ENCODE measurements around the gene NDUFAF2. TPM values are rescaled to one million over a fixed set of nuclear protein-coding genes. Genes with fewer than 3 reads are reported as not detected.

The NDUFAF2 gene
- total RNA-seq: 10 to 100 TPM; 14.1 to 78.9 (median 31.0) TPM

- Histone ChIP-seq H3K9me3 (no peaks in the 10 kb centered on the region), H3K27ac (peak within 1 kb of the TSS; percentile 80 to 84), H3K4me3 (peak within 1 kb of the TSS; percentile 51 to 72), H3K4me1 (no peaks in the 10 kb centered on the region), H3K27me3 (no peaks in the 10 kb centered on the region), H3K36me3 (no peaks in the 10 kb centered on the region)
- intact Hi-C loops (cut with DNase I; ENCODE audit: low total_unique reads): loop anchor here (10.0 kb wide), 1 partner anchor 380 kb away; no protein-coding TSS in a partner anchor
- TF ChIP-seq CTCF (IDR thresholded peaks at IDR 0.05) (no peak), POLR2A (IDR thresholded peaks at IDR 0.05) (peak; percentile 53 to 54)
- DNase-seq: peak; percentile 90
Observed at GRCh38 chr5:60944904-60945812, at the start of gene NDUFAF2, which contains the start of gene ERCC8. TSS of gene NDUFAF2 (plus strand) at chr5:60945205. CDS start at chr5:60945256, 51 bp downstream. TSS of gene ERCC8 (minus strand) at chr5:60945070. CDS start at chr5:60945008, 62 bp downstream.

GRCh38 chr5:60896991-60897390 lies 48.0 kb upstream of the NDUFAF2 start:
- TF ChIP-seq POLR2A (IDR thresholded peaks at IDR 0.05) (no peak), CTCF (IDR thresholded peaks at IDR 0.05) (no peak)
- Histone ChIP-seq H3K27ac (no peak overlapping the region), H3K27me3 (no peaks in the 10 kb centered on the region), H3K4me3 (no peak overlapping the region), H3K9me3 (no peaks in the 10 kb centered on the region), H3K36me3 (no peaks in the 10 kb centered on the region), H3K4me1 (no peaks in the 10 kb centered on the region)
- DNase-seq: no peak
- intact Hi-C loops (cut with DNase I; ENCODE audit: low total_unique reads): no loop called here

- no peaks in the 10 kb centered on the region for H3K4me1 ChIP-seq
- intact Hi-C loops (cut with DNase I; ENCODE audit: low total_unique reads): no loop called here
- H3K9me3 ChIP-seq: no peaks in the 10 kb centered on the region
- H3K27me3 ChIP-seq: no peaks in the 10 kb centered on the region
- TF ChIP-seq POLR2A (IDR thresholded peaks at IDR 0.05) (no peak), CTCF (IDR thresholded peaks at IDR 0.05) (no peak)
- no peak overlapping the region for H3K4me3 ChIP-seq
- no peaks in the 10 kb centered on the region for H3K36me3 ChIP-seq
- DNase-seq: no peak
- no peak overlapping the region for H3K27ac ChIP-seq
Observed at GRCh38 chr5:60903356-60903755, 41.6 kb upstream of the NDUFAF2 start.

GRCh38 chr5:60916646-60917045 lies 28.4 kb upstream of the NDUFAF2 start:
- TF ChIP-seq CTCF (IDR thresholded peaks at IDR 0.05): no peak
- no peak for TF ChIP-seq POLR2A (IDR thresholded peaks at IDR 0.05)
- intact Hi-C loops (cut with DNase I; ENCODE audit: low total_unique reads): no loop called here
- no peaks in the 10 kb centered on the region for H3K9me3 ChIP-seq
- H3K36me3 ChIP-seq: no peaks in the 10 kb centered on the region
- H3K27ac ChIP-seq: no peak overlapping the region
- DNase-seq: no peak
- H3K4me1 ChIP-seq: no peaks in the 10 kb centered on the region
- no peaks in the 10 kb centered on the region for H3K27me3 ChIP-seq
- H3K4me3 ChIP-seq: no peak overlapping the region

- DNase-seq: no peak
- intact Hi-C loops (cut with DNase I; ENCODE audit: low total_unique reads): no loop called here
- H3K36me3 ChIP-seq: no peaks in the 10 kb centered on the region
- no peak overlapping the region for H3K4me3 ChIP-seq
- TF ChIP-seq CTCF (IDR thresholded peaks at IDR 0.05) (no peak), POLR2A (IDR thresholded peaks at IDR 0.05) (no peak)
- H3K27ac ChIP-seq: no peak overlapping the region
- no peaks in the 10 kb centered on the region for H3K27me3 ChIP-seq
- H3K9me3 ChIP-seq: no peaks in the 10 kb centered on the region
- H3K4me1 ChIP-seq: no peaks in the 10 kb centered on the region
Observed at GRCh38 chr5:60918466-60918865, 26.5 kb upstream of the NDUFAF2 start.

All from uterus (tissue), 4 donors.